Endothelial cell of umbilical vein (primary cell): ENCODE results near the gene RPSA.

Experiments
- MYC ChIP-seq: IDR thresholded peaks from one replicate; pipeline ENCODE4 v1.6.1; 2011; ENCODE audit warnings: mild to moderate bottlenecking, low read depth, low read length
- POLR2A ChIP-seq: IDR thresholded peaks from 2 replicates; pipeline ENCODE4 v1.6.1; 2012; ENCODE audit warnings: low read depth, mild to moderate bottlenecking, control low read depth, low read length
- POLR2AphosphoS5 ChIP-seq: IDR thresholded peaks from 2 replicates; pipeline ENCODE4 v1.6.1; 2012; ENCODE audit warnings: low read depth, mild to moderate bottlenecking, control low read depth, low read length, moderate library complexity; ENCODE audit not compliant: insufficient read depth
- TF ChIP-seq, protein P1 (sequence below): IDR thresholded peaks from 2 replicates; pipeline ENCODE4 v1.6.1; 2011; ENCODE audit not compliant: insufficient read depth, insufficient read length
- TF ChIP-seq, protein P2 (sequence below), 2 donors: IDR thresholded peaks; 1 replicate in 1 of 2; 2 replicates in 1 of 2; pipeline ENCODE4 v1.5.1; 2011; ENCODE audit warnings: low read length in 2 of 2, mild to moderate bottlenecking in 2 of 2, moderate library complexity in 2 of 2, control low read depth in 1 of 2, inconsistent platforms in 1 of 2, low read depth in 1 of 2; ENCODE audit not compliant: insufficient read depth in 1 of 2; ENCODE audit errors: extremely low read depth in 1 of 2

DNA sequence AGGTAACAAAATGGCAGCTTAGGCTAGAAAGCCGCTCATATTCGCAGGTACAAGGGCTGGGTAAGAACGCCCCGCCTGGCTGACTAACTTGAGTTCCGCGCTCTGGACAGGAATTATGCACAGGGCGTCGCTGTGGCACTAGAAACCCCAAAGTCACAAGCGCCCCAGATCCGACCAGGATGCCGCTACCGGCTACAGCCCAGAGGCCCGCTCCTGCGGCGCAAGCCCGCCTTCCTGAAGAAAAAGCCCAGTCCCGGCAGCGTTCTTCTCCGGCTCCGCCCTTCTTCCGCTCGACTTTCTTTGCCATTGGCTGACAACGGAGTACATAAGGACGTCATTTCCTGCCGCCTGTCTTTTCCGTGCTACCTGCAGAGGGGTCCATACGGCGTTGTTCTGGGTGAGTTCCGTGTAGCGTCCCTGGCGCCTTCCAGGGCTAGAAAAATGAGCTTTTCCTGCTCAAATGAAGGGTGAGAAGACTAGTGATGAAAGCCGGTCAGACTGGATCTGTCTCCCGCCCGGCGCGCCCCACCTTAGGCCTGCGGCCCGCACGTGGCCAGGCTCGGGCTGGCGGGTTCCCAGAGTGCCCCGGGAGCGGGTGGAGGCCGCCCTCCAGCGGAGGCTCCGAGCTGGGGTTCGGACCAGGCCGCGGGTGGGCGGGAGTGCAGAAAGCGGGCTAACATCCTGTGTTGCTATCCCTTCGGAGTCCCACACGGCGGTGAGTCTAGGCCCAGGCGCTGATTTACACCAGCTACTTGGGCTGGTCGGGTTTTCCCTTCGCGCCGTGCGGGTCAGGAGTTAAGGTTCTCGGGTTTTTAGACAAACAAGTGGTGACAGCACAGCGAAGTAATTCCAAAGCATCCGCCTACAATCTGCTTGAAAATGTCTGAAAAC lies at the start of gene RPSA:
- TF ChIP-seq, protein P1, sequence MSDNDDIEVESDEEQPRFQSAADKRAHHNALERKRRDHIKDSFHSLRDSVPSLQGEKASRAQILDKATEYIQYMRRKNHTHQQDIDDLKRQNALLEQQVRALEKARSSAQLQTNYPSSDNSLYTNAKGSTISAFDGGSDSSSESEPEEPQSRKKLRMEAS, result peak; percentile 60
- peak; percentile 99 for TF ChIP-seq POLR2A
- TF ChIP-seq, protein P2, sequence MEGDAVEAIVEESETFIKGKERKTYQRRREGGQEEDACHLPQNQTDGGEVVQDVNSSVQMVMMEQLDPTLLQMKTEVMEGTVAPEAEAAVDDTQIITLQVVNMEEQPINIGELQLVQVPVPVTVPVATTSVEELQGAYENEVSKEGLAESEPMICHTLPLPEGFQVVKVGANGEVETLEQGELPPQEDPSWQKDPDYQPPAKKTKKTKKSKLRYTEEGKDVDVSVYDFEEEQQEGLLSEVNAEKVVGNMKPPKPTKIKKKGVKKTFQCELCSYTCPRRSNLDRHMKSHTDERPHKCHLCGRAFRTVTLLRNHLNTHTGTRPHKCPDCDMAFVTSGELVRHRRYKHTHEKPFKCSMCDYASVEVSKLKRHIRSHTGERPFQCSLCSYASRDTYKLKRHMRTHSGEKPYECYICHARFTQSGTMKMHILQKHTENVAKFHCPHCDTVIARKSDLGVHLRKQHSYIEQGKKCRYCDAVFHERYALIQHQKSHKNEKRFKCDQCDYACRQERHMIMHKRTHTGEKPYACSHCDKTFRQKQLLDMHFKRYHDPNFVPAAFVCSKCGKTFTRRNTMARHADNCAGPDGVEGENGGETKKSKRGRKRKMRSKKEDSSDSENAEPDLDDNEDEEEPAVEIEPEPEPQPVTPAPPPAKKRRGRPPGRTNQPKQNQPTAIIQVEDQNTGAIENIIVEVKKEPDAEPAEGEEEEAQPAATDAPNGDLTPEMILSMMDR (IDR thresholded peaks at IDR 0.05; ENCODE audit: extremely low read depth in 1 of 2, insufficient read depth in 1 of 2, low read depth in 1 of 2, low read length in 2 of 2), result peak; percentile 14 to 38
- peak; percentile 12 for TF ChIP-seq MYC
- peak; percentile 98 for TF ChIP-seq POLR2AphosphoS5
